NCI-H146 treated with DMSO at 0.1 percent for 48 hours (cell line): Measurements from ENCODE around the gene XCL2.

ENCODE experiments used
- DNase-seq: peaks from one replicate; lab custom pipeline; 2025; ENCODE audit not compliant: unreplicated experiment; lab: John Stamatoyannopoulos, UW

XCL2 gene

GRCh38 chr1:168518201-168518689, 25.6 kb downstream of the XCL2 start:
- DNase-seq = no peak

GRCh38 chr1:168514455-168514854, 29.3 kb downstream of the XCL2 start:
- no peak for DNase-seq

- no peak for DNase-seq
Observed at GRCh38 chr1:168513656-168514404, 30.0 kb downstream of the XCL2 start.

GRCh38 chr1:168512864-168513595, 30.8 kb downstream of the XCL2 start:
- no peak for DNase-seq

GRCh38 chr1:168509875-168510791, 33.7 kb downstream of the XCL2 start:
- DNase-seq = no peak

GRCh38 chr1:168509210-168509609, 34.6 kb downstream of the XCL2 start:
- no peak for DNase-seq

- no peak for DNase-seq
Observed at GRCh38 chr1:168507828-168508227, 36.0 kb downstream of the XCL2 start.

- DNase-seq = no peak
Observed at GRCh38 chr1:168507231-168507630, 36.6 kb downstream of the XCL2 start.

GRCh38 chr1:168506204-168506819, 37.5 kb downstream of the XCL2 start:
- no peak for DNase-seq

GRCh38 chr1:168505006-168505405, 38.8 kb downstream of the XCL2 start:
- no peak for DNase-seq

GRCh38 chr1:168504064-168504837, 39.5 kb downstream of the XCL2 start:
- no peak for DNase-seq

- no peak for DNase-seq
Observed at GRCh38 chr1:168499688-168500049, 44.1 kb downstream of the XCL2 start.

- no peak for DNase-seq
Observed at GRCh38 chr1:168498956-168499687, 44.7 kb downstream of the XCL2 start.

- DNase-seq = no peak
Observed at GRCh38 chr1:168498159-168498631, 45.6 kb downstream of the XCL2 start.

- no peak for DNase-seq
Observed at GRCh38 chr1:168497376-168497950, 46.3 kb downstream of the XCL2 start.

GRCh38 chr1:168491527-168492164, 52.2 kb downstream of the XCL2 start:
- no peak for DNase-seq
